ENCODE results near the gene LHX1.

The LHX1 gene

DNA sequence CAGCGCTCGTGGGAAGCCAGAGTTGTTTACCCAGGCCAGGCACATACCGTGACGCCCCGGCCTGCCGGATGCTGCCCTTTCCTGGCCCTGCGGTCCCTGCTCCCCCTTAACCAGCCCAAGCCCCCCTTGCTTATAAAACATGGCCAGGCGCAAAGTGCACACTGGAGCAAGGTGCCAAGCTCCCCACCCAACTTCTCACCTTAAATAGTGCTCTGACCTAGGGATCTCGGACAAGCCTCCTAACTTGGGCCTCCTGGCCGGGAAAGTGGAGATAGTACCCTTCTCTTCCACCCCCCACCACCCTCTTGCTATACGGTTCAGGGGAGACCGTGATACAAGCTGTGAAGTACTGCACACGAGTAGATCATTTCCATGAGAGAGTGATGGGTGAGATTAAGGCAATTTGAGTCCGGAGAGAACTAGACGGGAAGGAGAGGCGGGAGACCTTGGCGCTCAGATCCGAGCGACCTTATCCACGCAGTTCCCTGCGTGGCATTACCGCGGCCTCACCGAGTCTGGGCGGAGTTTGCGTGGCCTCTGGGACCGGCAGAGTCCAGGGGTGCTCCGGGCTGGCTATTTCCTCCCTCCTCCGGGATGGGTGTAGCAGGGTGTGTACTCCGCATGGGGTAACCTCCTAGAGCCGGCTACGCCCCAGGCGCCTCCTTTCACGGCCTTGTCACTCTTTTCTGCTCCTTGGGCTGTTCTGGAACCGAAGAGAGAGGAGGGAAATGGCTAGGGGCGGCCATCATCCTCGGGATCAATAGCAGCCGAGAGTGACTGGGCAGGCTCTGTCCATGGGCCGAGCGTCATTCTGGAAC lies 4.4 kb upstream of the LHX1 start:
- no peak for ATAC-seq
- TF ChIP-seq GLIS3 (CRISPR knock-in tag; IDR thresholded peaks at IDR 0.05) (no peak), BACH2 (CRISPR knock-in tag; IDR thresholded peaks at IDR 0.05; ENCODE audit: borderline replicate concordance) (no peak), ZNF70 (CRISPR knock-in tag; IDR thresholded peaks at IDR 0.05) (no peak), ARNTL (CRISPR knock-in tag; IDR thresholded peaks at IDR 0.05; ENCODE audit: borderline replicate concordance, low read depth) (no peak), OSR1 (CRISPR knock-in tag; IDR thresholded peaks at IDR 0.05) (no peak), TOX (CRISPR knock-in tag; IDR thresholded peaks at IDR 0.05; ENCODE audit: borderline replicate concordance) (no peak)
- TF ChIP-seq, protein P1, sequence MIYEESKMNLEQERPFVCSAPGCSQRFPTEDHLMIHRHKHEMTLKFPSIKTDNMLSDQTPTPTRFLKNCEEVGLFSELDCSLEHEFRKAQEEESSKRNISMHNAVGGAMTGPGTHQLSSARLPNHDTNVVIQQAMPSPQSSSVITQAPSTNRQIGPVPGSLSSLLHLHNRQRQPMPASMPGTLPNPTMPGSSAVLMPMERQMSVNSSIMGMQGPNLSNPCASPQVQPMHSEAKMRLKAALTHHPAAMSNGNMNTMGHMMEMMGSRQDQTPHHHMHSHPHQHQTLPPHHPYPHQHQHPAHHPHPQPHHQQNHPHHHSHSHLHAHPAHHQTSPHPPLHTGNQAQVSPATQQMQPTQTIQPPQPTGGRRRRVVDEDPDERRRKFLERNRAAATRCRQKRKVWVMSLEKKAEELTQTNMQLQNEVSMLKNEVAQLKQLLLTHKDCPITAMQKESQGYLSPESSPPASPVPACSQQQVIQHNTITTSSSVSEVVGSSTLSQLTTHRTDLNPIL (CRISPR knock-in tag; IDR thresholded peaks at IDR 0.05; ENCODE audit: low read depth): no peak

DNA sequence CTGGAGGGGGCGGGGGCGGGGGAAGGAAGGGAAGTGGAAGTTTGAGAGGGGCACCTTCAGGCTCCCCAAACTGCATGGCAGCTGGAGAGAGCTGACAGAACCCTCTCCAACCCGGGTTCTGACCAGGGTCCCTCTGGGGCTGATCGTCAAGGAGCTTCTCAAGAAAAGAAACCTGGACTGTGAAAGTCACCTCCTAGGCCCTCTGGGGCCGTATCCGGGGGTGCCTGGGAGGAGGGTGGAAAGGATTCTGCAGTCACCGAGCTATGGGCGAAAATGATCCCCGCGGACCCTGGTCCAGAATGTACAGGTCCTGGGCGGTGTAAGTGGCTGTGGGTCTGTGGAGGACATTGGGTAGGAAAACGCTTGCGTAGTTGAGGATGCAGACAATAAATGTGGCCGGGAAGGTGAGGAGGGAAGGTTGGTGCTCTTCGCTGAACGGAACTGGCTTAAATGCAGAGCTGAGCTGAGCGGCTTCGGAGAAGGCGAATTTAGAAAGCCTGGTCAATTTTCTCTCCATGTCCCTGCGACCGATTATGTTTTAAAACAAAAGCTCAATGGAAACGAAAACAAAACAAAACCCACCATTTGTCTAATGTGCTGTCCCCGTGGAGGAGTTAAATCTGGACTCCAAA lies 3.6 kb upstream of the LHX1 start:
- no peak for ATAC-seq
- TF ChIP-seq ZFP3 (CRISPR knock-in tag; IDR thresholded peaks at IDR 0.05): no peak
- TF ChIP-seq ARNTL (CRISPR knock-in tag; IDR thresholded peaks at IDR 0.05; ENCODE audit: borderline replicate concordance, low read depth): no peak
- TF ChIP-seq TCF4 (CRISPR knock-in tag; IDR thresholded peaks at IDR 0.05; ENCODE audit: borderline replicate concordance): no peak
- TF ChIP-seq, protein P2, sequence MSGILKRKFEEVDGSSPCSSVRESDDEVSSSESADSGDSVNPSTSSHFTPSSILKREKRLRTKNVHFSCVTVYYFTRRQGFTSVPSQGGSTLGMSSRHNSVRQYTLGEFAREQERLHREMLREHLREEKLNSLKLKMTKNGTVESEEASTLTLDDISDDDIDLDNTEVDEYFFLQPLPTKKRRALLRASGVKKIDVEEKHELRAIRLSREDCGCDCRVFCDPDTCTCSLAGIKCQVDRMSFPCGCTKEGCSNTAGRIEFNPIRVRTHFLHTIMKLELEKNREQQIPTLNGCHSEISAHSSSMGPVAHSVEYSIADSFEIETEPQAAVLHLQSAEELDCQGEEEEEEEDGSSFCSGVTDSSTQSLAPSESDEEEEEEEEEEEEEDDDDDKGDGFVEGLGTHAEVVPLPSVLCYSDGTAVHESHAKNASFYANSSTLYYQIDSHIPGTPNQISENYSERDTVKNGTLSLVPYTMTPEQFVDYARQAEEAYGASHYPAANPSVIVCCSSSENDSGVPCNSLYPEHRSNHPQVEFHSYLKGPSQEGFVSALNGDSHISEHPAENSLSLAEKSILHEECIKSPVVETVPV (CRISPR knock-in tag; IDR thresholded peaks at IDR 0.05): no peak
- TF ChIP-seq CSDC2 (CRISPR knock-in tag; IDR thresholded peaks at IDR 0.05): no peak
- TF ChIP-seq ZNF565 (CRISPR knock-in tag; conservative IDR thresholded peaks at IDR 0.05; ENCODE audit: low read depth): no peak
- no peak for TF ChIP-seq RARB (CRISPR knock-in tag; IDR thresholded peaks at IDR 0.05)
- TF ChIP-seq, protein P3, sequence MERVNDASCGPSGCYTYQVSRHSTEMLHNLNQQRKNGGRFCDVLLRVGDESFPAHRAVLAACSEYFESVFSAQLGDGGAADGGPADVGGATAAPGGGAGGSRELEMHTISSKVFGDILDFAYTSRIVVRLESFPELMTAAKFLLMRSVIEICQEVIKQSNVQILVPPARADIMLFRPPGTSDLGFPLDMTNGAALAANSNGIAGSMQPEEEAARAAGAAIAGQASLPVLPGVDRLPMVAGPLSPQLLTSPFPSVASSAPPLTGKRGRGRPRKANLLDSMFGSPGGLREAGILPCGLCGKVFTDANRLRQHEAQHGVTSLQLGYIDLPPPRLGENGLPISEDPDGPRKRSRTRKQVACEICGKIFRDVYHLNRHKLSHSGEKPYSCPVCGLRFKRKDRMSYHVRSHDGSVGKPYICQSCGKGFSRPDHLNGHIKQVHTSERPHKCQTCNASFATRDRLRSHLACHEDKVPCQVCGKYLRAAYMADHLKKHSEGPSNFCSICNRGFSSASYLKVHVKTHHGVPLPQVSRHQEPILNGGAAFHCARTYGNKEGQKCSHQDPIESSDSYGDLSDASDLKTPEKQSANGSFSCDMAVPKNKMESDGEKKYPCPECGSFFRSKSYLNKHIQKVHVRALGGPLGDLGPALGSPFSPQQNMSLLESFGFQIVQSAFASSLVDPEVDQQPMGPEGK (CRISPR knock-in tag; IDR thresholded peaks at IDR 0.05; ENCODE audit: borderline replicate concordance): no peak
- TF ChIP-seq, protein P1 (CRISPR knock-in tag; IDR thresholded peaks at IDR 0.05; ENCODE audit: low read depth): no peak
- no peak for TF ChIP-seq OSR1 (CRISPR knock-in tag; IDR thresholded peaks at IDR 0.05)
- no peak for TF ChIP-seq ZNF8 (CRISPR knock-in tag; IDR thresholded peaks at IDR 0.05)
- no peak for TF ChIP-seq ZNF70 (CRISPR knock-in tag; IDR thresholded peaks at IDR 0.05)

DNA sequence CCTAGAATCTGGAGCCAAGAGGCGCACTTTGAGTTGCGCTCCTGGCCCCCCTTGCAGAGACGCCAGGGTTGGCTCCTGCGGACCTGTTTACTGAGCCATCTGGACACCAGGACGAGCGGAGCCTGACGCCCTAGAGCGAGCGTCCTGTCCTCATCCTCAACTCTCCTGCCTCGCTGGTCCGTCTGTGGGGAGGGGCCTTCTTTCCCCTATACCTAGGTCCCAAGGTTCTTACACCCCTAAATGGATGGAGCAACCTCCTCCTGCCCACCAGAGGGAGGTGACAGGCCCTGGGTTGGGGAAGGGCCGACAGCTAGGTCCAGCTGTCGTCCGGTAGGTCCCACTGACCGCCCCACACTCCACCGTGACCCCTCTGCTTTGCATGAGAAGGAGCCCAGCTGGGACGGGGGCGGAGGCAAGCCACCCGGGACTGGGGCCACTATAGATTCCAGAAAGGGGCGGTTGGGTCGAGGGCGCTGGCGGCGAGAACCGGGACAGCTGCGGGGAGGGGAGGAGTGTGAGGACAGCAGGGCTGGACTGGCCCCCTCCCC lies 3.1 kb upstream of the LHX1 start:
- no peak for ATAC-seq
- no peak for TF ChIP-seq ZFP3 (CRISPR knock-in tag; IDR thresholded peaks at IDR 0.05)
- TF ChIP-seq, protein P2 (CRISPR knock-in tag; IDR thresholded peaks at IDR 0.05): no peak
- TF ChIP-seq, protein P4, sequence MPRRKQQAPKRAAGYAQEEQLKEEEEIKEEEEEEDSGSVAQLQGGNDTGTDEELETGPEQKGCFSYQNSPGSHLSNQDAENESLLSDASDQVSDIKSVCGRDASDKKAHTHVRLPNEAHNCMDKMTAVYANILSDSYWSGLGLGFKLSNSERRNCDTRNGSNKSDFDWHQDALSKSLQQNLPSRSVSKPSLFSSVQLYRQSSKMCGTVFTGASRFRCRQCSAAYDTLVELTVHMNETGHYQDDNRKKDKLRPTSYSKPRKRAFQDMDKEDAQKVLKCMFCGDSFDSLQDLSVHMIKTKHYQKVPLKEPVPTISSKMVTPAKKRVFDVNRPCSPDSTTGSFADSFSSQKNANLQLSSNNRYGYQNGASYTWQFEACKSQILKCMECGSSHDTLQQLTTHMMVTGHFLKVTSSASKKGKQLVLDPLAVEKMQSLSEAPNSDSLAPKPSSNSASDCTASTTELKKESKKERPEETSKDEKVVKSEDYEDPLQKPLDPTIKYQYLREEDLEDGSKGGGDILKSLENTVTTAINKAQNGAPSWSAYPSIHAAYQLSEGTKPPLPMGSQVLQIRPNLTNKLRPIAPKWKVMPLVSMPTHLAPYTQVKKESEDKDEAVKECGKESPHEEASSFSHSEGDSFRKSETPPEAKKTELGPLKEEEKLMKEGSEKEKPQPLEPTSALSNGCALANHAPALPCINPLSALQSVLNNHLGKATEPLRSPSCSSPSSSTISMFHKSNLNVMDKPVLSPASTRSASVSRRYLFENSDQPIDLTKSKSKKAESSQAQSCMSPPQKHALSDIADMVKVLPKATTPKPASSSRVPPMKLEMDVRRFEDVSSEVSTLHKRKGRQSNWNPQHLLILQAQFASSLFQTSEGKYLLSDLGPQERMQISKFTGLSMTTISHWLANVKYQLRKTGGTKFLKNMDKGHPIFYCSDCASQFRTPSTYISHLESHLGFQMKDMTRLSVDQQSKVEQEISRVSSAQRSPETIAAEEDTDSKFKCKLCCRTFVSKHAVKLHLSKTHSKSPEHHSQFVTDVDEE (CRISPR knock-in tag; IDR thresholded peaks at IDR 0.05): no peak
- no peak for TF ChIP-seq RARB (CRISPR knock-in tag; IDR thresholded peaks at IDR 0.05)
- no peak for TF ChIP-seq GLIS3 (CRISPR knock-in tag; IDR thresholded peaks at IDR 0.05)
- no peak for TF ChIP-seq ZNF70 (CRISPR knock-in tag; IDR thresholded peaks at IDR 0.05)
- TF ChIP-seq ZFP30 (CRISPR knock-in tag; IDR thresholded peaks at IDR 0.05): no peak
- no peak for TF ChIP-seq TCF4 (CRISPR knock-in tag; IDR thresholded peaks at IDR 0.05; ENCODE audit: borderline replicate concordance)
- no peak for TF ChIP-seq PPARA (CRISPR knock-in tag; IDR thresholded peaks at IDR 0.05; ENCODE audit: borderline replicate concordance)
- TF ChIP-seq ZC3H10 (CRISPR knock-in tag; IDR thresholded peaks at IDR 0.05): no peak
- TF ChIP-seq, protein P5, sequence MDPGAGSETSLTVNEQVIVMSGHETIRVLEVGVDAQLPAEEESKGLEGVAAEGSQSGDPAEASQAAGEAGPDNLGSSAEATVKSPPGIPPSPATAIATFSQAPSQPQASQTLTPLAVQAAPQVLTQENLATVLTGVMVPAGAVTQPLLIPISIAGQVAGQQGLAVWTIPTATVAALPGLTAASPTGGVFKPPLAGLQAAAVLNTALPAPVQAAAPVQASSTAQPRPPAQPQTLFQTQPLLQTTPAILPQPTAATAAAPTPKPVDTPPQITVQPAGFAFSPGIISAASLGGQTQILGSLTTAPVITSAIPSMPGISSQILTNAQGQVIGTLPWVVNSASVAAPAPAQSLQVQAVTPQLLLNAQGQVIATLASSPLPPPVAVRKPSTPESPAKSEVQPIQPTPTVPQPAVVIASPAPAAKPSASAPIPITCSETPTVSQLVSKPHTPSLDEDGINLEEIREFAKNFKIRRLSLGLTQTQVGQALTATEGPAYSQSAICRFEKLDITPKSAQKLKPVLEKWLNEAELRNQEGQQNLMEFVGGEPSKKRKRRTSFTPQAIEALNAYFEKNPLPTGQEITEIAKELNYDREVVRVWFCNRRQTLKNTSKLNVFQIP (CRISPR knock-in tag; IDR thresholded peaks at IDR 0.05; ENCODE audit: borderline replicate concordance, low read depth): no peak
- TF ChIP-seq ZNF565 (CRISPR knock-in tag; conservative IDR thresholded peaks at IDR 0.05; ENCODE audit: low read depth): no peak
- TF ChIP-seq ARNTL (CRISPR knock-in tag; IDR thresholded peaks at IDR 0.05; ENCODE audit: borderline replicate concordance, low read depth): no peak
- no peak for TF ChIP-seq SNAI2 (CRISPR knock-in tag; IDR thresholded peaks at IDR 0.05)
